NCI-H460 (cell line): ENCODE data around the gene WNT3A. TPM values are rescaled to one million over a fixed set of nuclear protein-coding genes. Genes with fewer than 3 reads are reported as not detected.
A peak's percentile ranks its signal among the peaks of the same experiment; 100 is the strongest.

ENCODE experiments used
- DNase-seq: peaks from one replicate; pipeline ENCODE4 v3.0.0-alpha.2; 2016; ENCODE audit warnings: low read depth; ENCODE audit errors: extremely low read depth
- total RNA-seq: library from RNA; depleted of rRNA; stranded (reverse); fragments of >200 nt; shearing (Covaris generic); gene quantifications from 2 replicates; pipeline ENCODE4 v1.2.3, GENCODE V29; 2014

Gene WNT3A
- total RNA-seq, 1 experiment from 2014 or later, result not detected

GRCh38 chr1:228046421-228047182, 39.8 kb downstream of the WNT3A start:
- no peak for DNase-seq

GRCh38 chr1:228047183-228047466, 40.3 kb downstream of the WNT3A start:
- DNase-seq, result no peak

- no peak for DNase-seq
Observed at GRCh38 chr1:228048120-228048519, 41.3 kb downstream of the WNT3A start.

GRCh38 chr1:228048659-228049298, 42.0 kb downstream of the WNT3A start:
- no peak for DNase-seq

- DNase-seq, result no peak
Observed at GRCh38 chr1:228050571-228051231, 43.9 kb downstream of the WNT3A start.

GRCh38 chr1:228058172-228058948, 51.6 kb downstream of the WNT3A start:
- no peak for DNase-seq

GRCh38 chr1:228058949-228059633, 52.3 kb downstream of the WNT3A start:
- DNase-seq, result no peak

GRCh38 chr1:228059634-228060457, 53.0 kb downstream of the WNT3A start:
- DNase-seq, result peak; percentile 50

- no peak for DNase-seq
Observed at GRCh38 chr1:228060458-228061190, 53.8 kb downstream of the WNT3A start.

- no peak for DNase-seq
Observed at GRCh38 chr1:228061411-228062084, 54.8 kb downstream of the WNT3A start.

- no peak for DNase-seq
Observed at GRCh38 chr1:228062085-228062791, 55.4 kb downstream of the WNT3A start.

- no peak for DNase-seq
Observed at GRCh38 chr1:228062812-228063211, 56.0 kb downstream of the WNT3A start.

GRCh38 chr1:228063251-228064191, 56.7 kb downstream of the WNT3A start:
- no peak for DNase-seq

- DNase-seq, result no peak
Observed at GRCh38 chr1:228064296-228064695, 57.5 kb downstream of the WNT3A start.

GRCh38 chr1:228064741-228065542, 58.1 kb downstream of the WNT3A start:
- no peak for DNase-seq
